A549 (cell line): ENCODE data around the gene DNAH1. TPM values are rescaled to one million over a fixed set of nuclear protein-coding genes. Genes with fewer than 3 reads are reported as not detected.

ENCODE experiments used
- ATAC-seq, 2 experiments: fragments of 200-7000 bp in 1 of 2; fragments of >200 bp in 1 of 2; cut with Nextera tagmentation in 1 of 2; cut with Tn5 transposase in 1 of 2; 3 replicates each; pipeline versions ENCODE4 v1.8.0 to v1.9.1; 2018 to 2020; ENCODE audit warnings: mild to moderate bottlenecking in 1 of 2, moderate library complexity in 1 of 2
- CTCF ChIA-PET: fragments of 300-600 bp; sonication (Branson Sonifier 250); formaldehyde crosslinking; extraction: SDS; loops from one replicate; lab custom pipeline; 2021; ENCODE audit warnings: antibody characterized with exemption, inconsistent platforms; lab: Yijun Ruan, JAX
- POLR2A ChIA-PET: fragments of 350-600 bp; formaldehyde crosslinking; extraction: SDS; loops from one replicate; lab custom pipeline; 2021; ENCODE audit warnings: antibody characterized with exemption, inconsistent platforms; lab: Yijun Ruan, JAX
- DNase-seq, 2 experiments: peaks; one replicate each; pipeline versions ENCODE4 v3.0.0 to v3.0.0-alpha.2; 2011 to 2016; ENCODE audit warnings: low read depth in 1 of 2, low spot score in 1 of 2
- FAIRE-seq: peaks from 2 replicates; lab custom pipeline; 2011; peaks lifted over from hg19 to GRCh38; lab: Jason Lieb, UNC
- H3K27ac ChIP-seq, 2 experiments: fragments of >200 bp; sonication (Bioruptor Twin); formaldehyde crosslinking; 3 replicates each; pipeline ENCODE4 v1.5.1; 2016 to 2017
- H3K4me1 ChIP-seq: fragments of >200 bp; sonication (Bioruptor Twin); formaldehyde crosslinking; 3 replicates; pipeline ENCODE4 v1.6.1; 2016
- H3K4me2 ChIP-seq: fragments of >200 bp; sonication (Bioruptor Twin); formaldehyde crosslinking; 3 replicates; pipeline ENCODE4 v1.6.1; 2016
- H3K4me3 ChIP-seq: fragments of >200 bp; sonication (Bioruptor Twin); formaldehyde crosslinking; 3 replicates; pipeline ENCODE4 v1.5.1; 2016
- H3K9me3 ChIP-seq: fragments of >200 bp; sonication (Bioruptor Twin); formaldehyde crosslinking; 3 replicates; pipeline ENCODE4 v1.6.1; 2016
- BCL3 ChIP-seq: fragments of >200 bp; sonication (Bioruptor Twin); formaldehyde crosslinking; IDR thresholded peaks from 3 replicates; pipeline ENCODE4 v1.6.1; 2016
- BHLHE40 ChIP-seq: IDR thresholded peaks from 2 replicates; pipeline ENCODE4 v1.6.1; 2012; ENCODE audit warnings: low read depth, low read length, inconsistent platforms
- CHD2 ChIP-seq: fragments of 150-350 bp; IDR thresholded peaks from 2 replicates; pipeline ENCODE4 v1.6.1; 2014; ENCODE audit warnings: low read length; ENCODE audit not compliant: partially characterized antibody
- CHD4 ChIP-seq: fragments of 200-600 bp; sonication (generic); IDR thresholded peaks from 2 replicates; pipeline ENCODE4 v1.6.1; 2016; ENCODE audit warnings: antibody characterized with exemption, mild to moderate bottlenecking, borderline replicate concordance
- EHF ChIP-seq: fragments of 250-450 bp; sonication (Bioruptor Pico); IDR thresholded peaks from 2 replicates; pipeline ENCODE4 v1.5.0; 2020; ENCODE audit warnings: mild to moderate bottlenecking
- EHMT2 ChIP-seq: fragments of 200-600 bp; sonication (generic); IDR thresholded peaks from 2 replicates; pipeline ENCODE4 v1.6.1; 2016; ENCODE audit warnings: antibody characterized with exemption, low read depth, mild to moderate bottlenecking, moderate library complexity
- ESRRA ChIP-seq: fragments of 150-350 bp; IDR thresholded peaks from 2 replicates; pipeline ENCODE4 v1.6.1; 2014; ENCODE audit warnings: mild to moderate bottlenecking, low read length, borderline replicate concordance
- FOSB ChIP-seq: fragments of 250-450 bp; sonication (Bioruptor Pico); IDR thresholded peaks from 2 replicates; pipeline ENCODE4 v1.5.0; 2020; ENCODE audit warnings: mild to moderate bottlenecking, moderate library complexity
- FOSL2 ChIP-seq, 2 experiments: fragments of 450-650 bp in 1 of 2; fragments of >200 bp in 1 of 2; sonication (Bioruptor Twin) in 1 of 2; formaldehyde crosslinking; IDR thresholded peaks; 2 replicates each; pipeline versions ENCODE4 v1.5.0 to v1.6.1; 2016 to 2020; ENCODE audit warnings: mild to moderate bottlenecking in 1 of 2, moderate library complexity in 1 of 2
- FOXS1 ChIP-seq: fragments of 250-450 bp; sonication (Bioruptor Pico); IDR thresholded peaks from 2 replicates; pipeline ENCODE4 v1.5.0; 2020; ENCODE audit warnings: mild to moderate bottlenecking, moderate library complexity
- GATA3 ChIP-seq: IDR thresholded peaks from 2 replicates; pipeline ENCODE4 v1.6.1; 2012; ENCODE audit warnings: borderline replicate concordance
- HDAC2 ChIP-seq: fragments of 200-600 bp; sonication (generic); IDR thresholded peaks from 2 replicates; pipeline ENCODE4 v1.6.1; 2016
- HES2 ChIP-seq: fragments of >200 bp; sonication (Bioruptor Twin); formaldehyde crosslinking; IDR thresholded peaks from 2 replicates; pipeline ENCODE4 v1.6.1; 2016
- HEYL ChIP-seq: fragments of 250-450 bp; sonication (Bioruptor Pico); IDR thresholded peaks from 2 replicates; pipeline ENCODE4 v1.8.0; 2021; ENCODE audit warnings: mild to moderate bottlenecking, moderate library complexity
- KDM1A ChIP-seq: fragments of 200-600 bp; sonication (generic); IDR thresholded peaks from 2 replicates; pipeline ENCODE4 v1.6.1; 2016; ENCODE audit warnings: low read depth, mild to moderate bottlenecking
- MAFK ChIP-seq: fragments of 450-650 bp; IDR thresholded peaks from 2 replicates; pipeline ENCODE4 v1.6.1; 2014; ENCODE audit not compliant: partially characterized antibody
- NR3C1 ChIP-seq: fragments of >200 bp; sonication (Bioruptor Twin); formaldehyde crosslinking; IDR thresholded peaks from 3 replicates; pipeline ENCODE4 v1.6.1; 2017
- PHF8 ChIP-seq: fragments of 200-600 bp; sonication (generic); IDR thresholded peaks from 2 replicates; pipeline ENCODE4 v1.6.1; 2016; ENCODE audit warnings: low read depth, mild to moderate bottlenecking, antibody characterized with exemption, moderate library complexity, borderline replicate concordance
- RAD21 ChIP-seq, 2 experiments: fragments of >200 bp in 1 of 2; sonication (Bioruptor Twin) in 1 of 2; formaldehyde crosslinking in 1 of 2; IDR thresholded peaks in 1 of 2; conservative IDR thresholded peaks in 1 of 2; 2 replicates in 1 of 2; 3 replicates in 1 of 2; pipeline ENCODE4 v1.6.1; 2012 to 2018; ENCODE audit warnings: inconsistent platforms in 1 of 2
- RCOR1 ChIP-seq: fragments of 150-350 bp; IDR thresholded peaks from 2 replicates; pipeline ENCODE4 v1.6.1; 2014; ENCODE audit warnings: antibody characterized with exemption, low read length, low read depth
- RNF2 ChIP-seq: fragments of 200-600 bp; sonication (generic); IDR thresholded peaks from 2 replicates; pipeline ENCODE4 v1.6.1; 2016; ENCODE audit warnings: low read depth, mild to moderate bottlenecking, antibody characterized with exemption, moderate library complexity, borderline replicate concordance
- ZC3H11A ChIP-seq: fragments of 450-650 bp; IDR thresholded peaks from 2 replicates; pipeline ENCODE4 v1.6.1; 2014; ENCODE audit warnings: antibody characterized with exemption, mild to moderate bottlenecking
- ZFP36 ChIP-seq: fragments of 450-650 bp; IDR thresholded peaks from 2 replicates; pipeline ENCODE4 v1.6.1; 2014; ENCODE audit warnings: borderline replicate concordance; ENCODE audit not compliant: partially characterized antibody
- ZNF302 ChIP-seq: fragments of 250-450 bp; sonication (Bioruptor Pico); IDR thresholded peaks from 2 replicates; pipeline ENCODE4 v1.9.0; 2021; ENCODE audit warnings: inconsistent platforms, mild to moderate bottlenecking, moderate library complexity
- ZSCAN20 ChIP-seq: fragments of 250-450 bp; sonication (Bioruptor Pico); IDR thresholded peaks from 2 replicates; pipeline ENCODE4 v1.8.0; 2022; ENCODE audit warnings: mild to moderate bottlenecking, moderate library complexity
- WGBS: methylation state at CpG from one replicate; pipeline ENCODE4 v1.1.6; 2017; ENCODE audit errors: missing lambda C conversion rate; 5-methylcytosine and 5-hydroxymethylcytosine counted together
- polyA plus RNA-seq, 4 experiments: library from polyadenylated mRNA; depleted of rRNA in 3 of 4; stranded (reverse); fragments of >200 nt; fragmentation: RNase III in 1 of 4; extraction: RNeasy Plus Mini Kit Qiagen cat#74134 plus additional on column Dnase treatment in 1 of 4; gene quantifications; 2 replicates in 3 of 4; 3 replicates in 1 of 4; pipeline ENCODE4 v1.2.3, GENCODE V29; 2011 to 2017

DNAH1 gene
- polyA plus RNA-seq, 2 of the 4 experiments (the other 2 are of a cell fraction): 0.65 to 1.6 TPM

- ChIA-PET POLR2A (no interaction called here), CTCF (no interaction called here)
- FAIRE-seq: no peak
- no peak for DNase-seq
- Histone ChIP-seq H3K4me1 (no peaks in the 10 kb centered on the region), H3K4me3 (no peak overlapping the region), H3K9me3 (no peaks in the 10 kb centered on the region), H3K27ac (no peak overlapping the region), H3K4me2 (no peak overlapping the region)
- TF ChIP-seq ZSCAN20 (CRISPR knock-in tag) (no peak), NR3C1 (no peak), HDAC2 (no peak), PHF8 (no peak), GATA3 (no peak), RNF2 (no peak), ZFP36 (no peak), HES2 (no peak), ZNF302 (CRISPR knock-in tag) (no peak), EHF (no peak), FOSB (CRISPR knock-in tag) (no peak)
- ATAC-seq: no peak
- WGBS: 85% methylated on average over 7 of the region's 12 CpGs
Observed at GRCh38 chr3:52391096-52391495, 75.0 kb downstream of the DNAH1 start.

GRCh38 chr3:52392216-52392930 lies 76.3 kb downstream of the DNAH1 start:
- DNase-seq (no peak), ATAC-seq (no peak), FAIRE-seq (no peak)
- POLR2A ChIA-PET: no interaction called here
- H3K4me3 ChIP-seq: no peak overlapping the region
- H3K4me1 ChIP-seq: no peaks in the 10 kb centered on the region
- 85% methylated on average over 3 of the region's 16 CpGs for WGBS
- no peaks in the 10 kb centered on the region for H3K9me3 ChIP-seq
- H3K4me2 ChIP-seq: no peak overlapping the region
- CTCF ChIA-PET: no interaction called here
- H3K27ac ChIP-seq: no peak overlapping the region
- TF ChIP-seq FOXS1 (CRISPR knock-in tag): no peak
- no peak for TF ChIP-seq RAD21 (conservative IDR thresholded peaks at IDR 0.05 in 1 of 2, IDR thresholded peaks at IDR 0.05 in 1 of 2)
- no peak for TF ChIP-seq EHF
- TF ChIP-seq RCOR1: no peak
- TF ChIP-seq HEYL (CRISPR knock-in tag): no peak
- no peak for TF ChIP-seq FOSL2 (IDR thresholded peaks at IDR 0.05)
- TF ChIP-seq FOSL2 (CRISPR knock-in tag; IDR thresholded peaks at IDR 0.05): no peak
- no peak for TF ChIP-seq ESRRA
- TF ChIP-seq KDM1A: no peak
- TF ChIP-seq CHD4: no peak
- no peak for TF ChIP-seq EHMT2
- no peak for TF ChIP-seq ZNF302 (CRISPR knock-in tag)
- no peak for TF ChIP-seq MAFK
- no peak for TF ChIP-seq HES2
- no peak for TF ChIP-seq CHD2
- no peak for TF ChIP-seq BHLHE40
- no peak for TF ChIP-seq BCL3
- no peak for TF ChIP-seq ZC3H11A
